Testis (tissue), 3 donors: ENCODE results near the gene SPOCK2. TPM values are rescaled to one million over a fixed set of nuclear protein-coding genes. Genes with fewer than 3 reads are reported as not detected.

Source experiments
- DNase-seq: peaks from one replicate; pipeline ENCODE4 v3.0.0-alpha.2; 2019
- H3K27ac ChIP-seq, 2 donors: fragments of 200-600 bp; sonication (generic); one replicate each; pipeline ENCODE4 v1.5.1; 2019
- H3K27me3 ChIP-seq: fragments of 200-600 bp; sonication (generic); one replicate; pipeline ENCODE4 v1.5.1; 2019
- H3K36me3 ChIP-seq: fragments of 200-600 bp; sonication (generic); one replicate; pipeline ENCODE4 v1.5.1; 2017; ENCODE audit warnings: low read depth; ENCODE audit errors: missing control alignments
- H3K4me1 ChIP-seq: fragments of 200-600 bp; sonication (generic); one replicate; pipeline ENCODE4 v1.5.1; 2019
- H3K4me3 ChIP-seq, 2 donors: fragments of 200-600 bp; sonication (generic); one replicate each; pipeline ENCODE4 v1.5.1; 2017 to 2019
- H3K9me3 ChIP-seq: fragments of 200-600 bp; sonication (generic); one replicate; pipeline ENCODE4 v1.5.1; 2017
- POLR2A ChIP-seq: fragments of 450-650 bp; IDR thresholded peaks from one replicate; pipeline ENCODE4 v1.6.1; 2017; ENCODE audit warnings: antibody characterized with exemption, mild to moderate bottlenecking, moderate library complexity
- WGBS, 2 donors: methylation state at CpG; one replicate each; pipeline ENCODE4 v1.1.5; 2018; 5-methylcytosine and 5-hydroxymethylcytosine counted together
- intact Hi-C: fragments of 100-400 bp; cut with DNase I; formaldehyde crosslinking; loops from one replicate; pipeline ENCODE4 v1.15.1; 2023; ENCODE audit warnings: low total_unique reads
- polyA plus RNA-seq: library from polyadenylated mRNA; stranded (reverse); fragments of 350-450 nt; fragmentation: Illumina TruSeq; extraction: RNeasy Lipid Tissue Mini Kit (QIAGEN cat#74804); gene quantifications from one replicate; pipeline ENCODE4 v1.2.3, GENCODE V29; 2014; ENCODE audit warnings: low read depth, low replicate concordance; ENCODE audit not compliant: insufficient read depth
- total RNA-seq, 2 donors: library from RNA; depleted of rRNA; stranded (reverse); fragments of >200 nt; gene quantifications; one replicate each; pipeline ENCODE4 v1.2.3, GENCODE V29; 2016
- TF ChIP-seq, protein P1 (sequence below), 3 experiments: fragments of 450-650 bp in 2 of 3; fragments of 200-600 bp in 1 of 3; sonication (generic) in 1 of 3; IDR thresholded peaks; one replicate each; pipeline ENCODE4 v1.5.1; 2016 to 2019; ENCODE audit warnings: antibody characterized with exemption in 3 of 3, mild to moderate bottlenecking in 2 of 3, moderate library complexity in 1 of 3

The SPOCK2 gene
- total and polyA plus RNA-seq, 3 donors from 2014 or later: 73.6 to 212 (median 113) TPM

GRCh38 chr10:72081210-72081609, 7.1 kb downstream of the SPOCK2 start:
- H3K36me3 ChIP-seq: no peaks in the 10 kb centered on the region
- WGBS, 2 donors: 72 to 88% methylated on average over 8 to 9 of the region's 9 CpGs
- no peak overlapping the region for H3K27ac ChIP-seq
- no peaks in the 10 kb centered on the region for H3K27me3 ChIP-seq
- H3K4me1 ChIP-seq: peaks cover 4% of the 10 kb centered on the region
- TF ChIP-seq POLR2A: no peak
- TF ChIP-seq, protein P1, sequence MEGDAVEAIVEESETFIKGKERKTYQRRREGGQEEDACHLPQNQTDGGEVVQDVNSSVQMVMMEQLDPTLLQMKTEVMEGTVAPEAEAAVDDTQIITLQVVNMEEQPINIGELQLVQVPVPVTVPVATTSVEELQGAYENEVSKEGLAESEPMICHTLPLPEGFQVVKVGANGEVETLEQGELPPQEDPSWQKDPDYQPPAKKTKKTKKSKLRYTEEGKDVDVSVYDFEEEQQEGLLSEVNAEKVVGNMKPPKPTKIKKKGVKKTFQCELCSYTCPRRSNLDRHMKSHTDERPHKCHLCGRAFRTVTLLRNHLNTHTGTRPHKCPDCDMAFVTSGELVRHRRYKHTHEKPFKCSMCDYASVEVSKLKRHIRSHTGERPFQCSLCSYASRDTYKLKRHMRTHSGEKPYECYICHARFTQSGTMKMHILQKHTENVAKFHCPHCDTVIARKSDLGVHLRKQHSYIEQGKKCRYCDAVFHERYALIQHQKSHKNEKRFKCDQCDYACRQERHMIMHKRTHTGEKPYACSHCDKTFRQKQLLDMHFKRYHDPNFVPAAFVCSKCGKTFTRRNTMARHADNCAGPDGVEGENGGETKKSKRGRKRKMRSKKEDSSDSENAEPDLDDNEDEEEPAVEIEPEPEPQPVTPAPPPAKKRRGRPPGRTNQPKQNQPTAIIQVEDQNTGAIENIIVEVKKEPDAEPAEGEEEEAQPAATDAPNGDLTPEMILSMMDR (IDR thresholded peaks at IDR 0.05): no peak
- no peak overlapping the region for H3K4me3 ChIP-seq
- H3K9me3 ChIP-seq: no peaks in the 10 kb centered on the region
- DNase-seq: no peak
- intact Hi-C loops: no loop called here

DNA sequence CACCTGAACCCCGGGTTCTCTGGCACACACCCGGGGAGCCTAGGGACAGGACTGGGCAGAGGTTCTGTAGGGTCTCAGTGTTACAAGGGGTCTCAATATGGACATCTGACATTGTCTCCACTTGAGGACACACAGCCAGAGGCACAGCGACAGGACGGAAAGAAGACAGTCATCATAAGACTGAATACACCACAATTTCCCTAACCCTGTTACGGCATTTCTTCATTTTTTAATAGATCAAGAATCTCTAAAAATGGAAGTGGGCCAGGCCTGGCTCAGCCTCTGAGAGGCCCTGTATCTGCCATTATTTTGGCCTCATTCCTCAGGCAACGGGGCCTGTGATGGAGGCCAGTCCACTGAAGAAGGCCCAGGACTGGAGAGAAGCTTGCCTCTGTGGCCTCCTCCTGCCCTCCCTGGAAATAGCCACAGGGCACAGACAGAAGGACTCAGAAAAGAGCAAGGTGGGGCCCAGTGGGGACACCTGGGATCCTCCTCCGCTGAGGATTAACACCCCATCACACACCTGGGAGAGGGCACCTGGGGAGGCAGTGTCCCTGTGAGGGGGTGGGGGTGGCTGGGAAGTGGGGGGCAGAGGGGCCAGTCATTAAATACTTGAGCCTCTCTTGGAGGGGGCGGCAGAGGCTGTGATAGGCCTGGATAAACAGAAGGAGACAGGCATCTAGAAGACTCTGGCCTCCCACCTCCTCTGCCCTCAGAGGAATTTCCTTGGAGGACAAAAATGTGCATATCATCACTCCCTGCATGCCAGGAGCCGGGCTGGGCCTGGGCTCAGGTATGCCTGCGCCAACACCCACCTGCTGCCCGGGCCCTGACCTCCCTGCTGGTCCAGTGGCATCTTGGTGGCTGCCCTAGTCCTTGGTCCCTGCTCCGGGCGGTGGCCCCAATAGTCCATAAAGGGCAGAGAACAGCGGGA, 8.0 kb downstream of the SPOCK2 start:
- H3K27me3 ChIP-seq: no peaks in the 10 kb centered on the region
- no peak overlapping the region for H3K4me3 ChIP-seq
- TF ChIP-seq, protein P1 (IDR thresholded peaks at IDR 0.05): no peak
- no peak for TF ChIP-seq POLR2A
- intact Hi-C loops: no loop called here
- 81 to 89% methylated on average over 7 to 14 of the region's 14 CpGs for WGBS, 2 donors
- H3K9me3 ChIP-seq: no peaks in the 10 kb centered on the region
- H3K27ac ChIP-seq: no peak overlapping the region
- no peaks in the 10 kb centered on the region for H3K36me3 ChIP-seq
- H3K4me1 ChIP-seq: no peaks in the 10 kb centered on the region
- DNase-seq: no peak

DNA sequence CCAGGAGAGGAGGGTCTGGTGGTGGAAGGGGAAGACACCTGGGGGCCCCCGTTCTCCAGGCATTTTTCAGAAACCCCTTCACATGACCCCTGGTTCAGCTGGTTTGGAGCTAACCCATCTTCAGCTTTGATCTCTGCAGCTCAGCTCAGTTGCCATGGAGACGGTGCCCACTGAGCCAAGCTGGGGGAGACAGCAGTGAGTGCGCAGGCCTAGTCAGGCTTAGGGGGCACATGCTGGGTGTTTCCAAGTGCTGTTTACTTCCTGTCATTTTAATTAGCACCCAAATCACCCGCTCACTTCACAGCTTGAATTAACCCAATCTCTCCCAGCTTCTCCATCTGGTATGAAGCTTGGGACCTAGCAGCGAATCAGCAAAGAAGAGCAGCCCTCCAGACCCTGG, 9.0 kb downstream of the SPOCK2 start:
- no peaks in the 10 kb centered on the region for H3K36me3 ChIP-seq
- H3K4me3 ChIP-seq: no peak overlapping the region
- no peaks in the 10 kb centered on the region for H3K27me3 ChIP-seq
- 84 to 92% methylated on average over 2 to 5 of the region's 5 CpGs for WGBS, 2 donors
- no peak overlapping the region for H3K27ac ChIP-seq
- H3K9me3 ChIP-seq: no peaks in the 10 kb centered on the region
- H3K4me1 ChIP-seq: no peaks in the 10 kb centered on the region
- intact Hi-C loops: no loop called here
- TF ChIP-seq, protein P1 (IDR thresholded peaks at IDR 0.05): no peak
- TF ChIP-seq POLR2A: no peak
- no peak for DNase-seq

DNA sequence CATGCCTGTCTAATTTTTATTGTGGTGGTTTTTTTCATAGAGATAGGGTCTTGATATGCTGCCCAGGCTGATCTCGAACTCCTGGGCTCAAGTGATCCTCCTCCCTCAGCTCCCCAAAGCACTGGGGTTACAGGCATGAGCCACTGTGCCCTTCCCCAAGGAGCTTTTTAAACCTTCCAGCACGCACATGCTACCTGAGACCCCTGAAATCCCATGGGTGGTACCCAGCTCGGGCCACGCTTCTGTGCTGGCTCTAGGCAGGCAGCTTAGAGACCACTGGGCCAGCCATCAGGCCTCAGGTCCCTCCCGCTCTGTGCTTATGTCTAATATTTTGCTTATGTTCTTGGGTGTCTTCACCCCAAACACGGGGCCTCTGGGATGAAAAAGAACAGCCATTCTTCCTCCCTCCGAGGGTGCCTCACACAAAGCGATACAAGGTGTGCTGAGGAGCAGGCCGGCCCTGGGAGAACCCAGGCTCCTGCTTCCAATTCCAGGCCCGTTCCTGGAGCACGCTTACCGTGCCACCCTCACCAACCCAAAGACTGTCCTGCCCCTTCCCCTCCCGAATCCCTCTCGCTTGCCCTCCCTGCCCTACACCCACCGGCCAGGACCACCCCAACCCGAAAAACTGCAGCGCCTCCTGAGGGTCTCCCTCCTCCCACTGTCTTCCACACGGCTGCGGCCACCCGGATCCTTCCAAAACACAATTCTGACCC, 10.9 kb downstream of the SPOCK2 start:
- H3K9me3 ChIP-seq: no peaks in the 10 kb centered on the region
- no peak overlapping the region for H3K27ac ChIP-seq
- H3K27me3 ChIP-seq: no peaks in the 10 kb centered on the region
- DNase-seq: no peak
- intact Hi-C loops: no loop called here
- WGBS, 2 donors: 88 to 95% methylated on average over 19 to 20 of the region's 20 CpGs
- TF ChIP-seq, protein P1 (IDR thresholded peaks at IDR 0.05): no peak
- no peak for TF ChIP-seq POLR2A
- no peak overlapping the region for H3K4me3 ChIP-seq
- peaks cover 9% of the 10 kb centered on the region for H3K4me1 ChIP-seq
- no peaks in the 10 kb centered on the region for H3K36me3 ChIP-seq
